Body of pancreas (tissue), 4 donors: ENCODE measurements around the gene DENND1A. TPM values are rescaled to one million over a fixed set of nuclear protein-coding genes. Genes with fewer than 3 reads are reported as not detected.
"Not testable (repeated sequence)": the region's sequence is repeated elsewhere in the genome, so short reads cannot be mapped to it uniquely, and the experiment has no call there.

ENCODE experiments used
- ATAC-seq: fragments of 150-250 bp; one replicate; pipeline ENCODE4 v1.9.1; 2016
- DNase-seq, 4 donors: peaks; one replicate each; pipeline ENCODE4 v3.0.0-alpha.2; 2019
- H3K27ac ChIP-seq, 4 donors: fragments of 200-600 bp; sonication (generic); 1 replicate in 3 of 4; 2 replicates in 1 of 4; pipeline versions ENCODE4 v1.5.1 to v1.6.1; 2016 to 2019; ENCODE audit warnings: mild to moderate bottlenecking in 1 of 4, mixed read lengths in 1 of 4, moderate library complexity in 1 of 4
- H3K27me3 ChIP-seq, 2 donors: fragments of 200-600 bp; sonication (generic); one replicate each; pipeline ENCODE4 v1.6.0; 2016; ENCODE audit warnings: mild to moderate bottlenecking in 1 of 2
- H3K36me3 ChIP-seq, 2 donors: fragments of 200-600 bp; sonication (generic); replicated peaks in 1 of 2; 2 replicates each; pipeline ENCODE4 v1.5.1; 2016; ENCODE audit warnings: low read depth in 2 of 2; ENCODE audit not compliant: insufficient read depth in 1 of 2
- H3K4me1 ChIP-seq: fragments of 200-600 bp; sonication (generic); one replicate; pipeline ENCODE4 v1.6.0; 2016
- H3K4me3 ChIP-seq, 2 donors: fragments of 200-600 bp; sonication (generic); 1 replicate in 1 of 2; 2 replicates in 1 of 2; pipeline ENCODE4 v1.5.1; 2016 to 2019
- H3K9me3 ChIP-seq, 3 donors: fragments of 200-600 bp; sonication (generic); 1 replicate in 2 of 3; 2 replicates in 1 of 3; pipeline ENCODE4 v1.5.1; 2016
- CTCF ChIP-seq, 7 experiments: fragments of 450-650 bp in 4 of 7; fragments of 200-600 bp in 3 of 7; sonication (generic) in 3 of 7; IDR thresholded peaks; one replicate each; pipeline ENCODE4 v1.5.1; 2016 to 2019; ENCODE audit warnings: antibody characterized with exemption in 7 of 7
- POLR2A ChIP-seq, 3 donors: fragments of 450-650 bp; IDR thresholded peaks; one replicate each; pipeline ENCODE4 v1.6.1; 2016; ENCODE audit warnings: antibody characterized with exemption in 3 of 3, mild to moderate bottlenecking in 2 of 3
- WGBS, 2 donors: methylation state at CpG; one replicate each; pipeline ENCODE4 v1.1.5; 2017; 5-methylcytosine and 5-hydroxymethylcytosine counted together
- intact Hi-C: fragments of 100-400 bp; cut with DNase I; formaldehyde crosslinking; loops from one replicate; pipeline ENCODE4 v1.15.1; 2023
- total RNA-seq, 2 donors: library from RNA; depleted of rRNA; stranded (reverse); fragments of >200 nt; gene quantifications; one replicate each; pipeline ENCODE4 v1.1.0, GENCODE V29; 2016

Gene DENND1A
- total RNA-seq, 2 donors from 2014 or later = 7.6 to 8.6 TPM

GRCh38 chr9:123741214-123741613 lies 188.7 kb downstream of the DENND1A start:
- ATAC-seq (no peak), DNase-seq (no peak)
- Histone ChIP-seq H3K36me3 (no peaks in the 10 kb centered on the region), H3K27ac (no peak overlapping the region), H3K9me3 (no peaks in the 10 kb centered on the region), H3K27me3 (no peaks in the 10 kb centered on the region), H3K4me1 (peaks cover 3% of the 10 kb centered on the region), H3K4me3 (no peak overlapping the region)
- intact Hi-C loops = no loop called here
- TF ChIP-seq CTCF (IDR thresholded peaks at IDR 0.05) = no peak
- TF ChIP-seq POLR2A (IDR thresholded peaks at IDR 0.05) = no peak
- WGBS, 2 donors = 69 to 83% methylated on average over 3 of the region's 3 CpGs

GRCh38 chr9:123739902-123740301 lies 190.0 kb downstream of the DENND1A start:
- H3K27me3 ChIP-seq = no peaks in the 10 kb centered on the region
- no peaks in the 10 kb centered on the region for H3K36me3 ChIP-seq
- intact Hi-C loops = no loop called here
- ATAC-seq (no peak), DNase-seq (no peak)
- TF ChIP-seq POLR2A (IDR thresholded peaks at IDR 0.05) (no peak), CTCF (IDR thresholded peaks at IDR 0.05) (no peak)
- H3K4me3 ChIP-seq = no peak overlapping the region
- H3K4me1 ChIP-seq = peaks cover 3% of the 10 kb centered on the region
- WGBS, 2 donors = 91 to 97% methylated on average over 2 of the region's 2 CpGs
- H3K27ac ChIP-seq = no peak overlapping the region
- no peaks in the 10 kb centered on the region for H3K9me3 ChIP-seq

- H3K27me3 ChIP-seq = no peaks in the 10 kb centered on the region
- H3K9me3 ChIP-seq = no peaks in the 10 kb centered on the region
- no peak overlapping the region for H3K4me3 ChIP-seq
- intact Hi-C loops = no loop called here
- ATAC-seq = no peak
- peaks cover 3% of the 10 kb centered on the region for H3K4me1 ChIP-seq
- H3K36me3 ChIP-seq = no peaks in the 10 kb centered on the region
- TF ChIP-seq POLR2A (IDR thresholded peaks at IDR 0.05) (no peak), CTCF (IDR thresholded peaks at IDR 0.05) (no peak)
- 93 to 100% methylated on average over 1 of the region's 1 CpG for WGBS, 2 donors
- no peak overlapping the region for H3K27ac ChIP-seq
- DNase-seq = no peak
Observed at GRCh38 chr9:123739387-123739786, 190.5 kb downstream of the DENND1A start.

GRCh38 chr9:123738648-123739047 lies 191.3 kb downstream of the DENND1A start:
- Histone ChIP-seq H3K27me3 (no peaks in the 10 kb centered on the region), H3K9me3 (no peaks in the 10 kb centered on the region), H3K27ac (no peak overlapping the region), H3K36me3 (no peaks in the 10 kb centered on the region), H3K4me1 (peaks cover 3% of the 10 kb centered on the region), H3K4me3 (no peak overlapping the region)
- no peak for ATAC-seq
- 77 to 83% methylated on average over 2 of the region's 2 CpGs for WGBS, 2 donors
- no peak for TF ChIP-seq CTCF (IDR thresholded peaks at IDR 0.05)
- TF ChIP-seq POLR2A (IDR thresholded peaks at IDR 0.05) = no peak
- no peak for DNase-seq
- intact Hi-C loops = no loop called here

GRCh38 chr9:123735376-123735775 lies 194.6 kb downstream of the DENND1A start:
- intact Hi-C loops = no loop called here
- 95 to 96% methylated on average over 4 of the region's 4 CpGs for WGBS, 2 donors
- ATAC-seq = no peak

GRCh38 chr9:123728571-123728970 lies 201.4 kb downstream of the DENND1A start:
- H3K36me3 ChIP-seq, H3K4me1 ChIP-seq, DNase-seq, H3K27ac ChIP-seq, H3K9me3 ChIP-seq, ATAC-seq, H3K4me3 ChIP-seq, intact Hi-C loops, H3K27me3 ChIP-seq: not testable (repeated sequence)
- WGBS, 2 donors = 94 to 96% methylated on average over 5 of the region's 5 CpGs

More at GRCh38 chr9:123735376-123735775, 194.6 kb downstream of the DENND1A start:
- Histone ChIP-seq H3K9me3 (no peaks in the 10 kb centered on the region), H3K36me3 (no peaks in the 10 kb centered on the region), H3K4me1 (no peaks in the 10 kb centered on the region), H3K4me3 (no peak overlapping the region), H3K27ac (no peak overlapping the region), H3K27me3 (no peaks in the 10 kb centered on the region)
- no peak for TF ChIP-seq POLR2A (IDR thresholded peaks at IDR 0.05)
- TF ChIP-seq CTCF (IDR thresholded peaks at IDR 0.05) = no peak
- DNase-seq = no peak
